Fibroblast of lung (primary cell): ENCODE data around the gene KRT80. TPM values are rescaled to one million over a fixed set of nuclear protein-coding genes. Genes with fewer than 3 reads are reported as not detected.
A peak's percentile ranks its signal among the peaks of the same experiment; 100 is the strongest.

Source experiments
- DNase-seq, 2 donors: peaks; one replicate each; pipeline versions ENCODE4 v3.0.0 to v3.0.0-alpha.2; 2010; ENCODE audit warnings: low read depth in 2 of 2
- H2AFZ ChIP-seq: 2 replicates; pipeline ENCODE4 v1.5.1; 2012; ENCODE audit warnings: low read length, control low read depth, inconsistent platforms
- H3K27ac ChIP-seq: 2 replicates; pipeline ENCODE4 v1.5.1; 2011; ENCODE audit warnings: low read length, control low read depth; ENCODE audit not compliant: insufficient read depth
- H3K27me3 ChIP-seq: 2 replicates; pipeline ENCODE4 v1.5.1; 2011; ENCODE audit warnings: mild to moderate bottlenecking, low read length; ENCODE audit not compliant: control insufficient read depth, insufficient read depth
- H3K36me3 ChIP-seq: 2 replicates; pipeline ENCODE4 v1.5.1; 2011; ENCODE audit warnings: low read length; ENCODE audit not compliant: control insufficient read depth, insufficient read depth
- H3K4me1 ChIP-seq: 2 replicates; pipeline ENCODE4 v1.5.1; 2011; ENCODE audit warnings: low read length; ENCODE audit not compliant: control insufficient read depth, insufficient read depth; ENCODE audit errors: extremely low read depth
- H3K4me2 ChIP-seq: 2 replicates; pipeline ENCODE4 v1.5.1; 2011; ENCODE audit warnings: low read length, control low read depth; ENCODE audit not compliant: insufficient read depth; ENCODE audit errors: extremely low read depth
- H3K4me3 ChIP-seq, 4 experiments: fragments of 200-600 bp in 1 of 4; sonication (generic) in 1 of 4; replicated peaks in 1 of 4; 2 replicates each; pipeline ENCODE4 v1.5.1; 2011 to 2016; ENCODE audit warnings: low read length in 4 of 4, low read depth in 3 of 4, mild to moderate bottlenecking in 3 of 4, control low read depth in 2 of 4, inconsistent platforms in 1 of 4, mixed read lengths in 1 of 4; ENCODE audit not compliant: insufficient read depth in 1 of 4; ENCODE audit errors: control extremely low read depth in 1 of 4
- H3K79me2 ChIP-seq: 2 replicates; pipeline ENCODE4 v1.5.1; 2012; ENCODE audit warnings: mild to moderate bottlenecking, low read length, inconsistent platforms; ENCODE audit not compliant: control insufficient read depth, insufficient read depth
- H3K9ac ChIP-seq: 2 replicates; pipeline ENCODE4 v1.5.1; 2011; ENCODE audit warnings: mild to moderate bottlenecking, low read length, control low read depth; ENCODE audit not compliant: insufficient read depth
- H3K9me3 ChIP-seq: 2 replicates; pipeline ENCODE4 v1.5.1; 2012; ENCODE audit warnings: low read depth, low read length; ENCODE audit not compliant: control insufficient read depth, insufficient read depth
- H4K20me1 ChIP-seq: 2 replicates; pipeline ENCODE4 v1.5.1; 2011; ENCODE audit warnings: low read length; ENCODE audit not compliant: control insufficient read depth, insufficient read depth; ENCODE audit errors: extremely low read depth
- CTCF ChIP-seq, 2 donors: IDR thresholded peaks in 1 of 2; conservative IDR thresholded peaks in 1 of 2; 1 replicate in 1 of 2; 2 replicates in 1 of 2; pipeline ENCODE4 v1.5.1; 2011 to 2012; ENCODE audit warnings: low read length in 2 of 2, control low read depth in 1 of 2, inconsistent platforms in 1 of 2, low read depth in 1 of 2, mild to moderate bottlenecking in 1 of 2
- EZH2 ChIP-seq: IDR thresholded peaks from 2 replicates; pipeline ENCODE4 v1.5.1; 2012; ENCODE audit warnings: low read length, control low read depth, mild to moderate bottlenecking; ENCODE audit errors: missing control alignments
- polyA plus RNA-seq, 2 donors: library from polyadenylated mRNA; depleted of rRNA in 1 of 2; stranded (reverse) in 1 of 2; unstranded in 1 of 2; fragments of >200 nt; gene quantifications; 2 replicates each; pipeline ENCODE4 v1.2.1, GENCODE V29; 2011 to 2012; ENCODE audit warnings: missing spikeins in 1 of 2
- total RNA-seq: library from RNA; depleted of rRNA; stranded (reverse); fragments of >200 nt; gene quantifications from 2 replicates; pipeline ENCODE4 v1.2.1, GENCODE V29; 2014

Gene KRT80
- total and polyA plus RNA-seq, 2 donors (not counting 1 experiment from before 2014, with no cell fraction given), result 0.17 to 1.0 TPM

- TF ChIP-seq CTCF (conservative IDR thresholded peaks at IDR 0.05 in 1 of 2, IDR thresholded peaks at IDR 0.05 in 1 of 2; ENCODE audit: low read depth in 1 of 2, low read length in 2 of 2) (peak; percentile 29 to 56), EZH2 (no peak)
- H3K27ac ChIP-seq, result no peak overlapping the region
- no peak overlapping the region for H3K4me3 ChIP-seq
- peaks cover 10% of the 10 kb centered on the region for H3K4me1 ChIP-seq
- H3K9ac ChIP-seq, result no peak overlapping the region
- H3K9me3 ChIP-seq, result no peaks in the 10 kb centered on the region
- H3K27me3 ChIP-seq, result no peaks in the 10 kb centered on the region
- H4K20me1 ChIP-seq, result no peaks in the 10 kb centered on the region
- H2AFZ ChIP-seq, result no peak overlapping the region
- no peaks in the 10 kb centered on the region for H3K36me3 ChIP-seq
- no peaks in the 10 kb centered on the region for H3K79me2 ChIP-seq
- peak in 1 of 2 donors; percentile 39 for DNase-seq
- no peak overlapping the region for H3K4me2 ChIP-seq
Measured at GRCh38 chr12:52221912-52222457, 30.2 kb upstream of the KRT80 start.

GRCh38 chr12:52221070-52221781 lies 29.4 kb upstream of the KRT80 start:
- Histone ChIP-seq H3K4me3 (no peak overlapping the region), H3K27ac (no peak overlapping the region), H3K4me2 (no peak overlapping the region), H3K36me3 (no peaks in the 10 kb centered on the region), H3K79me2 (no peaks in the 10 kb centered on the region), H4K20me1 (no peaks in the 10 kb centered on the region), H3K9me3 (no peaks in the 10 kb centered on the region), H3K27me3 (no peaks in the 10 kb centered on the region), H2AFZ (no peak overlapping the region), H3K4me1 (peaks cover 10% of the 10 kb centered on the region), H3K9ac (no peak overlapping the region)
- no peak for DNase-seq
- no peak for TF ChIP-seq CTCF (conservative IDR thresholded peaks at IDR 0.05 in 1 of 2, IDR thresholded peaks at IDR 0.05 in 1 of 2; ENCODE audit: low read depth in 1 of 2, low read length in 2 of 2)
- TF ChIP-seq EZH2, result no peak

GRCh38 chr12:52220477-52220876 lies 28.7 kb upstream of the KRT80 start:
- Histone ChIP-seq H3K27me3 (no peaks in the 10 kb centered on the region), H2AFZ (no peak overlapping the region), H3K4me1 (peaks cover 15% of the 10 kb centered on the region), H4K20me1 (no peaks in the 10 kb centered on the region), H3K27ac (no peak overlapping the region), H3K79me2 (no peaks in the 10 kb centered on the region), H3K36me3 (no peaks in the 10 kb centered on the region), H3K9ac (no peak overlapping the region), H3K4me2 (no peak overlapping the region), H3K4me3 (no peak overlapping the region), H3K9me3 (no peaks in the 10 kb centered on the region)
- TF ChIP-seq CTCF (conservative IDR thresholded peaks at IDR 0.05 in 1 of 2, IDR thresholded peaks at IDR 0.05 in 1 of 2; ENCODE audit: low read depth in 1 of 2, low read length in 2 of 2) (no peak), EZH2 (no peak)
- no peak for DNase-seq
